GM21367 (cell line): ENCODE data around the gene SLCO1B3.

Experiments
- ATAC-seq: cut with Tn5 transposase; IDR thresholded peaks from one replicate; pipeline ENCODE4 v1.9.1; 2021; ENCODE audit not compliant: unreplicated experiment

The SLCO1B3 gene

DNA sequence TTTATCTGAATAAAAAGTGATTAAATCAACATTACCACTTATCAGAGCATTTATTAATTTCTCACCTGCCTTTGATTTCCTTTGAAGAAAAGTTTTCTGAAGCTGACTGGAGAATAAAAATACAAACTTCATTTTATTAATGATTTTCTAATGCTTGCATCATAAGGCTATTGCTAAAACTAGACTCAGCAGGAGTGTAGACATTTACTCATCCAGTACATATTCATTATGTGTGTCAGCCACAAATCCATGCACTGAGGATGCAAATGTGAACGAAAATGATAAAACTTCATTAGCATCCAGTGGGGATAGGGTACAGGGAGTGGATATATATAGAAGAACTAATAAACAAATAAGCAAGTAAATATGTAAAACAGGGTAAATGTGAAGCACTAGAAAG lies 74.6 kb downstream of the SLCO1B3 start:
- no peak for ATAC-seq

DNA sequence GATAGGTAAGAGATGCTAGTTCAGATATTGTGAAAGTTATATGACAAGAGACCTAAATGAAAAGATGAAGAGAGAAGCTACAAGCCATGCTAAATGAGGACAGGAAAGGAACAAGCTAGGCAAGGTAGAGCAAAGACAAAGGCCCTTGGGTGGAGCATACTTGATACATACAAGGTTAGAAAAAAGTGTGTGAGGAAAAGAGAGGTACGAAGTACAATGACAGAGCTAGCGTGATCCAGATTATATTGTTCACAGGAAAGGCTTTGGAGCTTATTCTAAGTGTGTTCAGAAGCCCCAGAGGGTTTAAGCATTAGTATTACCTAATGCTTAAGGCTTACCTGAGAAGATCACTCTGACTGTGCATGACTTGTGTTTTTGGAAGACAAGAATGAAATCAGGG lies 75.0 kb downstream of the SLCO1B3 start:
- ATAC-seq, result no peak

DNA sequence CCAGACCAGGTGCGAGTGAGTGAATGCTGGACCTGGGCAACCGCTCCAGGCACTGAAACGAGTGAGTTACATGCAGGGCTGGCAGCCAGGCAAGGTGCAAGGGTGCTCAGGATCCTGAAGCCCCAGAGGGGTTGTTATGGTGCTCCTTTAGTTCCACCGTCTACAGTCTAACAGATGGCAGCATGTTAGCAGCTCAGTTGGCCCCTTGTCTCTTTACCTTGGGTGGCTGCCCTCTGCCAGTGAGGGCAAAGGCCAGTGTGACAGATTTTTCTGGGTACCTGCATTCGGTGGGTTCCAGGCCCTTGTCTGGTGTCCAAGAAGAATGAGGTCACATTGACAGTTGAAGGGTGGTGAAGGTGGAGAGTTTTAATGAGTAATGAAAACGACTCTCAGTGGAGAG lies 106.8 kb downstream of the SLCO1B3 start:
- no peak for ATAC-seq

DNA sequence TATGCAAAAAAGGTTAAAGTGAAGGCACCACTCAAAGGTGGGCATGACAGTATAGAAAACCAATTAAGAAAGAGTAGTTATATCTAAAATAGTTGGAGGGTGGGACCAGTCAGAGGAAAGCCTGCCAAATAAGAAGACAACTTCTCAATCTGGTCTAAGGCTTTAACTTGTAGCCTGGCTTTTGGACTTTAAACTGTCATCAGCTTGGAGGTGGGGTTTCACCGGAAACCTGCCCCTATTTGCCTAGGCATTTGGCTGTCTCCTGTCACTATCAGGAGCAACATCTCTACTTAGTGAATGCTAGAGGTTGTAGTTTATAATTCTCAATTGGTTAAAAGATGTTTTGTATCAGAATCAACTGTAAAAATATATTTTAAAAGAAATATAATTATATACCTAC lies 107.3 kb downstream of the SLCO1B3 start:
- no peak for ATAC-seq

DNA sequence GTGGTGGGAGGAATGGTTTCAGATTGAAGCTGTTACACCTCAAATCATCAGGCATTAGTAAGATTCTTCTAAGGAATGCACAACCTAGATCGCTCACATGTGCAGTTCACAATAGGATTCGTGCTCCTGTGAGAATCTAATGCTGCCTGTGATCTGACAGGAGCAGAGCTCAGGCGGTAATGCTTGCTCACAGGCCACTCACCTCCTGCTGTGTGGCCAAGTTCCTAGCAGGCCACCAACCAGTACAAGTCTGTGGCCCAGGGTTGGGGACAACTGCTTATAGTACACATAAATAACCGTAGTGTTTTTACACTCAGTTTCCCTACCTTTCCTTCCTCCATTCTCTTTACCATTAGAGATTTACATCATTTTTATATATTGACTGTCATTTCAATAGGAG lies 121.4 kb downstream of the SLCO1B3 start:
- no peak for ATAC-seq

DNA sequence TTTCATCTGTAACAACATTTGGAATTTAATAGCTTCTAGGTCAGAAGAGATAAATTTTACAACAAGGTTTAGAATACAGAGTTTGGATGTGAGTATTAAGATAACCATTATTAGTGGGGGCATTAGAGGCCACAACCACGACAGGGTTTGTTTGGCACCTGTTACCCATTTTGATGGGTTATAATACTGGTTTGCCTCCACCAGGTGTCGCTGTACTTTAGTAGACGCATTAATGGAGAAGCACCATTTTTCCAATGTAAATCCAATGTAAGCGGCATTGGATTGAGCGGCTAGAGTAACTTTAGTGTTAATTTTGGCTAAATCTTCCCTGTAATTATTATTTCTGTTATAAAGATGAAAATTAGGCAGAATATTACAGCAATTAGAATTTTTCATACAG lies 136.2 kb downstream of the SLCO1B3 start:
- no peak for ATAC-seq

DNA sequence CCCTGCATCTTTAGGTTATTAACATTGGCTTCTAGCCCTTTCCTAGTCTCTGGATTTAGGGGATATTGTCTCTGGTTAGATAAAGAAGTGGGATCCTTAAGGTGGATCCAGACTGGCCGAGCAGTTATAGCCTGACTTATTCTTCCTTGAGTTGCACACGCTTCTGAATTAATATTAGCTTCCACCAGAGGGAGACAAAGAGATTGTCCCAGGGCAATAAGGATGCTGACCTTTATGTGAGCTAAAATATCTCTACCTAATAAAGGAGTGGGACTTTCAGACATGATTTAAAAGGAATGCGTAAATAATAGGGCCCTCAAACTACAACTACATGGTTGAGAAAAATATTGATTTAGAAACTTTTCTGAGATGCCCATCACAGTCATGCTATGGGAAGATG lies 139.7 kb downstream of the SLCO1B3 start:
- ATAC-seq, result peak; percentile 76

DNA sequence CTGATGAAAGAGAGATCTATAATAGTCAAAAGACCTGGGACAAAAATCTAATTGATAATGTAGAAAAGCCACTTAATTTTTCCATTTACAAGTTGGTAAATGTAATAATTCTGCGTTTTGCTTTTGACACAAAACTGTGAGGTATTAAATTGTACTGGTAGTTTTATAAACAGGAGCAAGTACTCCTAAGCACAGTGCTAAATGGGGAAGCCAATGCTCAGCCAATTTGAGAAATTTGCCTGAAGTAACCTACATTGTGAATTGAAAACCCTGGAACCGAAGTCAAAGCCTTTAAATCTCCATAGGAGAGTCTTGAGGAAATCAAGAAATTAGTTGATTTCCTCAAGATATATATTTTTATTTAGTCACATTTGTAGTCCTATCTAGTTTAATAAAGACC lies 152.8 kb downstream of the SLCO1B3 start:
- no peak for ATAC-seq

DNA sequence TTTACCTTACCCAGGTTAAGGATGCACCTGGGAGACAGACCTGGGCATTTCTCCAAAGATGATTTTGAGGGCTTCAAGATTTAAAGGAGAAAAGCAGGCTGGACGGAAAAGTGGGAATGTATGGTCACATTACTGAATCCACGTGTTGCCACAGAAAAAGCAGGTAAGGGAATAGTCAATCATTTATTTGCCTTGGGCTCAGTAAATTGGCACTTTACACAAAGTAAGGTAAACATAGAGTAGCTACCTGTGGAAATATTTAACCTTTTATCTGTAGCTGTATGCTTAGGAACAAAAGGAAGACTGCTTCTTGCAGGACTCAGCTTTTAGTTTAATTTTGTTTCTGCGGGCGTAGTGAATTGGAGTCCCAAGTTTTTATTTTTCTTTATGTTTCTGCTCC lies 153.3 kb downstream of the SLCO1B3 start:
- no peak for ATAC-seq
